H1 (cell line): ENCODE data around the gene COL8A1. TPM values are rescaled to one million over a fixed set of nuclear protein-coding genes. Genes with fewer than 3 reads are reported as not detected.

Experiments used
- CTCF ChIA-PET: fragments of 300-600 bp; sonication (Branson Sonifier 250); formaldehyde crosslinking; loops from one replicate; lab custom pipeline; 2021; ENCODE audit not compliant: partially characterized antibody; lab: Charles Lee
- POLR2A ChIA-PET: fragments of 300-600 bp; sonication (Branson Sonifier 250); formaldehyde crosslinking; loops from one replicate; lab custom pipeline; 2021; ENCODE audit warnings: inconsistent platforms; ENCODE audit not compliant: partially characterized antibody; lab: Charles Lee
- DNase-seq, 2 experiments: peaks; one replicate each; pipeline versions ENCODE4 v3.0.0 to v3.0.0-alpha.2; 2010 to 2022; ENCODE audit warnings: low spot score in 2 of 2, low read depth in 1 of 2, mixed read lengths in 1 of 2
- FAIRE-seq: peaks from 2 replicates; lab custom pipeline; 2011; peaks lifted over from hg19 to GRCh38; lab: Jason Lieb, UNC
- H2AFZ ChIP-seq: 2 replicates; pipeline ENCODE4 v1.8.1; 2012; ENCODE audit warnings: low read length, inconsistent platforms
- H2AK5ac ChIP-seq: 2 replicates; pipeline ENCODE4 v1.6.1; 2013; ENCODE audit warnings: low read depth, low read length
- H2BK120ac ChIP-seq: replicated peaks from 2 replicates; pipeline ENCODE3; 2013; ENCODE audit warnings: low read depth, low read length, inconsistent platforms
- H2BK12ac ChIP-seq: 2 replicates; pipeline ENCODE4 v1.6.1; 2013; ENCODE audit warnings: low read depth, low read length
- H2BK15ac ChIP-seq: 2 replicates; pipeline ENCODE4 v1.6.1; 2013; ENCODE audit warnings: low read length
- H2BK20ac ChIP-seq: 2 replicates; pipeline ENCODE4 v1.6.1; 2013; ENCODE audit warnings: low read length
- H2BK5ac ChIP-seq: 2 replicates; pipeline ENCODE4 v1.6.1; 2013; ENCODE audit warnings: low read depth, low read length
- H3K14ac ChIP-seq: 2 replicates; pipeline ENCODE4 v1.6.1; 2013; ENCODE audit warnings: inconsistent platforms; ENCODE audit not compliant: insufficient read length
- H3K18ac ChIP-seq: 2 replicates; pipeline ENCODE4 v1.6.1; 2013; ENCODE audit warnings: low read length; ENCODE audit errors: extremely low read depth
- H3K23ac ChIP-seq: 2 replicates; pipeline ENCODE4 v1.6.1; 2013; ENCODE audit warnings: inconsistent platforms; ENCODE audit not compliant: insufficient read length
- H3K23me2 ChIP-seq: 2 replicates; pipeline ENCODE4 v1.6.1; 2013; ENCODE audit warnings: low read depth, low read length
- H3K27ac ChIP-seq: 2 replicates; pipeline ENCODE4 v1.6.1; 2011; ENCODE audit warnings: low read depth, low read length, inconsistent platforms
- H3K27me3 ChIP-seq, 4 experiments: replicated peaks in 1 of 4; 1 replicate in 1 of 4; 2 replicates in 3 of 4; pipeline versions ENCODE4 v1.6.1 to v1.8.1; 2011 to 2013; ENCODE audit warnings: low read length in 3 of 4, mild to moderate bottlenecking in 3 of 4, inconsistent platforms in 2 of 4, mixed read lengths in 2 of 4, moderate library complexity in 1 of 4; ENCODE audit not compliant: control insufficient read depth in 3 of 4, insufficient read depth in 3 of 4; ENCODE audit errors: extremely low read depth in 1 of 4
- H3K36me3 ChIP-seq, 4 experiments: 2 replicates each; pipeline versions ENCODE4 v1.6.1 to v1.8.1; 2011 to 2013; ENCODE audit warnings: mild to moderate bottlenecking in 4 of 4, low read length in 3 of 4, moderate library complexity in 2 of 4, control low read depth in 1 of 4, inconsistent platforms in 1 of 4; ENCODE audit not compliant: insufficient read depth in 4 of 4, control insufficient read depth in 2 of 4
- H3K4ac ChIP-seq: replicated peaks from 2 replicates; pipeline ENCODE3; 2013; ENCODE audit warnings: low read length, low read depth, mixed read lengths, inconsistent platforms; ENCODE audit not compliant: insufficient read length
- H3K4me1 ChIP-seq, 4 experiments: replicated peaks in 1 of 4; 1 replicate in 1 of 4; 2 replicates in 3 of 4; pipeline versions ENCODE4 v1.6.1 to v1.8.1; 2011 to 2013; ENCODE audit warnings: low read length in 3 of 4, inconsistent platforms in 2 of 4, mixed read lengths in 1 of 4; ENCODE audit not compliant: insufficient read depth in 4 of 4, control insufficient read depth in 3 of 4
- H3K4me2 ChIP-seq, 2 experiments: 2 replicates each; pipeline versions ENCODE4 v1.6.1 to v1.8.1; 2011 to 2013; ENCODE audit warnings: low read depth in 2 of 2, low read length in 2 of 2, control low read depth in 1 of 2, inconsistent platforms in 1 of 2, mild to moderate bottlenecking in 1 of 2; ENCODE audit not compliant: insufficient read depth in 1 of 2
- H3K4me3 ChIP-seq, 4 experiments: fragments of 200-600, 300-600 bp in 1 of 4; sonication (generic), shearing (Covaris generic), sonication (Bioruptor Twin) in 1 of 4; 2 replicates each; pipeline versions ENCODE4 v1.5.1 to v1.8.1; 2011 to 2016; ENCODE audit warnings: low read length in 4 of 4, low read depth in 3 of 4, control low read depth in 2 of 4, inconsistent platforms in 2 of 4, mild to moderate bottlenecking in 2 of 4, mixed read lengths in 1 of 4, moderate library complexity in 1 of 4; ENCODE audit not compliant: insufficient read depth in 2 of 4; ENCODE audit errors: extremely low read depth in 1 of 4
- H3K56ac ChIP-seq: replicated peaks from 2 replicates; pipeline ENCODE3; 2013; ENCODE audit warnings: low read depth, mild to moderate bottlenecking, mixed read lengths, low read length, inconsistent platforms; ENCODE audit not compliant: insufficient read length
- H3K79me1 ChIP-seq: 2 replicates; pipeline ENCODE4 v1.6.1; 2013; ENCODE audit warnings: low read depth, low read length, control low read depth
- H3K79me2 ChIP-seq, 2 experiments: 2 replicates each; pipeline versions ENCODE4 v1.6.1 to v1.8.1; 2012 to 2013; ENCODE audit warnings: low read length in 2 of 2, mild to moderate bottlenecking in 2 of 2, inconsistent platforms in 1 of 2; ENCODE audit not compliant: insufficient read depth in 2 of 2, control insufficient read depth in 1 of 2
- H3K9ac ChIP-seq, 4 experiments: replicated peaks in 1 of 4; 1 replicate in 1 of 4; 2 replicates in 3 of 4; pipeline versions ENCODE4 v1.6.1 to v1.8.1; 2011 to 2013; ENCODE audit warnings: low read depth in 3 of 4, low read length in 3 of 4, control low read depth in 2 of 4, mild to moderate bottlenecking in 2 of 4, moderate library complexity in 2 of 4, inconsistent platforms in 1 of 4; ENCODE audit errors: extremely low read depth in 1 of 4
- H3K9me3 ChIP-seq, 2 experiments: 2 replicates each; pipeline versions ENCODE4 v1.6.1 to v1.8.1; 2012 to 2013; ENCODE audit warnings: mild to moderate bottlenecking in 2 of 2, moderate library complexity in 2 of 2, control low read depth in 1 of 2, inconsistent platforms in 1 of 2, low read depth in 1 of 2, low read length in 1 of 2, mixed read lengths in 1 of 2; ENCODE audit not compliant: insufficient read depth in 2 of 2
- H4K20me1 ChIP-seq, 2 experiments: replicated peaks in 1 of 2; 2 replicates each; pipeline versions ENCODE3 to v1.8.1; 2011 to 2013; ENCODE audit warnings: inconsistent platforms in 2 of 2, low read length in 2 of 2, mild to moderate bottlenecking in 1 of 2; ENCODE audit not compliant: insufficient read depth in 2 of 2, control insufficient read depth in 1 of 2
- H4K5ac ChIP-seq: 2 replicates; pipeline ENCODE4 v1.6.1; 2013; ENCODE audit warnings: low read length, low read depth, mixed read lengths, inconsistent platforms; ENCODE audit not compliant: insufficient read length
- H4K8ac ChIP-seq: 2 replicates; pipeline ENCODE4 v1.8.0; 2013; ENCODE audit warnings: mild to moderate bottlenecking, moderate library complexity, low read length, inconsistent platforms; ENCODE audit not compliant: insufficient read depth; ENCODE audit errors: extremely low read depth
- H4K91ac ChIP-seq: replicated peaks from 2 replicates; pipeline ENCODE3; 2013; ENCODE audit warnings: low read length, mixed read lengths, inconsistent platforms; ENCODE audit not compliant: insufficient read length
- BCL11A ChIP-seq, 2 experiments: IDR thresholded peaks; one replicate each; pipeline ENCODE4 v1.6.1; 2011; ENCODE audit warnings: low read depth in 2 of 2, low read length in 2 of 2, mild to moderate bottlenecking in 2 of 2
- CHD1 ChIP-seq: IDR thresholded peaks from 2 replicates; pipeline ENCODE4 v1.6.1; 2012; ENCODE audit warnings: low read depth, low read length, improper control_type of control experiment
- FOSL1 ChIP-seq: IDR thresholded peaks from 2 replicates; pipeline ENCODE4 v1.6.1; 2011; ENCODE audit warnings: mild to moderate bottlenecking, low read depth, low read length, moderate library complexity; ENCODE audit not compliant: insufficient read depth
- RBBP5 ChIP-seq: IDR thresholded peaks from 2 replicates; pipeline ENCODE4 v1.7.1; 2012; ENCODE audit warnings: low read depth, mild to moderate bottlenecking, inconsistent platforms, low read length, moderate library complexity, borderline replicate concordance
- SP4 ChIP-seq: IDR thresholded peaks from 2 replicates; pipeline ENCODE4 v1.6.1; 2012; ENCODE audit warnings: low read length, inconsistent platforms
- WGBS, 2 experiments: shearing (Covaris generic) in 1 of 2; methylation state at CpG; one replicate each; pipeline versions ENCODE4 v1.1.6 to v1.1.7; 2013 to 2015; ENCODE audit warnings: low lambda C conversion rate in 2 of 2, mixed read lengths in 2 of 2, inconsistent platforms in 1 of 2, low coverage in 1 of 2, missing lambda C conversion rate in 1 of 2; ENCODE audit not compliant: insufficient replicate concordance in 2 of 2, insufficient coverage in 1 of 2, insufficient read length in 1 of 2; ENCODE audit errors: extremely low coverage in 1 of 2, missing lambda C conversion rate in 1 of 2; 5-methylcytosine and 5-hydroxymethylcytosine counted together
- polyA plus RNA-seq, 7 experiments: library from polyadenylated mRNA; depleted of rRNA in 3 of 7; stranded (reverse) in 5 of 7; unstranded in 2 of 7; fragments of >200 nt in 5 of 7; fragments of 200-250 nt in 2 of 7; gene quantifications; 1 replicate in 5 of 7; 2 replicates in 1 of 7; 4 replicates in 1 of 7; pipeline versions ENCODE4 v1.2.1 to v1.2.3, GENCODE V29; 2011 to 2013; ENCODE audit warnings: missing spikeins in 2 of 7, mixed read lengths in 2 of 7
- total RNA-seq: library from RNA; stranded (reverse); fragmentation: NEBNext Ultra II Directional; extraction: Animal tissue kit (Norgen Biotek cat#: 25700); gene quantifications from 2 replicates; pipeline ENCODE4 v1.2.1, GENCODE V29; 2021
- TF ChIP-seq, protein P1 (sequence below), 3 experiments: IDR thresholded peaks; 1 replicate in 2 of 3; 2 replicates in 1 of 3; pipeline versions ENCODE4 v1.5.1 to v1.6.1; 2011; ENCODE audit warnings: low read length in 3 of 3, mild to moderate bottlenecking in 3 of 3, inconsistent platforms in 2 of 3, low read depth in 1 of 3, moderate library complexity in 1 of 3; ENCODE audit not compliant: insufficient read depth in 1 of 3; ENCODE audit errors: control extremely low read depth in 1 of 3
- TF ChIP-seq, protein P2 (sequence below): IDR thresholded peaks from 2 replicates; pipeline ENCODE4 v1.6.1; 2011; ENCODE audit warnings: low read depth, mild to moderate bottlenecking, low read length; ENCODE audit not compliant: insufficient read depth

The COL8A1 gene
- total and polyA plus RNA-seq, 2 of the 8 experiments (the other 6 are each of a cell fraction or from before 2014, with no cell fraction given), result 0.21 to 1.2 TPM

DNA sequence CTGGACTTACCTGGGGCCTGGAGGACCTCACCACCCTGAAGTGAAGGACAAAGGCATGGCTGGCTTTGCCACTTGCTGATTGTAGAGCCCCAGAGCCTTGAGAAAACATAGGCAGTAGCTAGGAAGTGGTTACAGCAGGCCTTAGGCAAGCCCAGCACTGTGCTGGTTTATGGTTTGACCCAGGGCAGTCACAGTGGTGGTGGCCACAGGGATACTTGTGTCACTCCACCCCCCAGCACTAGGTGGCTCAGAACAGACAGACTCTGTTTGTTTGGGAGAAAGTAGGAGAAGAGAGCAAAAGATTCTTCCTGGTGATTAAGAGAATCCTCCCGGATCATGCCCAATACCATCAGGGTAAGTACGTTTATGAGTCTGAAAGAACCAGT is 13.2 kb upstream of the COL8A1 start:
- H3K23ac ChIP-seq, result no peak overlapping the region
- no peak overlapping the region for H2BK20ac ChIP-seq
- ChIA-PET CTCF (interaction anchor here (0.6 to 1.8 kb wide), 5 partner anchors 13 to 126 kb away, joined by 4 to 5 read pairs (median 4); no protein-coding TSS in a partner anchor), POLR2A (no interaction called here)
- 81% methylated on average over 2 of the region's 2 CpGs; no CpG with 5 or more reads in 1 of the 2 experiments for WGBS, 2 experiments
- no peak for FAIRE-seq
- H3K36me3 ChIP-seq, result no peaks in the 10 kb centered on the region
- H4K91ac ChIP-seq, result no peak overlapping the region
- H4K20me1 ChIP-seq, result no peaks in the 10 kb centered on the region
- H3K4me1 ChIP-seq, result no peaks in the 10 kb centered on the region
- H4K8ac ChIP-seq, result no peak overlapping the region
- no peak overlapping the region for H2BK12ac ChIP-seq
- no peak overlapping the region for H3K4me3 ChIP-seq
- no peak overlapping the region for H3K4me2 ChIP-seq
- TF ChIP-seq SP4 (no peak), FOSL1 (no peak), CHD1 (no peak), RBBP5 (no peak), BCL11A (IDR thresholded peaks at IDR 0.05; ENCODE audit: low read depth in 2 of 2, low read length in 2 of 2) (no peak)
- TF ChIP-seq, protein P1, sequence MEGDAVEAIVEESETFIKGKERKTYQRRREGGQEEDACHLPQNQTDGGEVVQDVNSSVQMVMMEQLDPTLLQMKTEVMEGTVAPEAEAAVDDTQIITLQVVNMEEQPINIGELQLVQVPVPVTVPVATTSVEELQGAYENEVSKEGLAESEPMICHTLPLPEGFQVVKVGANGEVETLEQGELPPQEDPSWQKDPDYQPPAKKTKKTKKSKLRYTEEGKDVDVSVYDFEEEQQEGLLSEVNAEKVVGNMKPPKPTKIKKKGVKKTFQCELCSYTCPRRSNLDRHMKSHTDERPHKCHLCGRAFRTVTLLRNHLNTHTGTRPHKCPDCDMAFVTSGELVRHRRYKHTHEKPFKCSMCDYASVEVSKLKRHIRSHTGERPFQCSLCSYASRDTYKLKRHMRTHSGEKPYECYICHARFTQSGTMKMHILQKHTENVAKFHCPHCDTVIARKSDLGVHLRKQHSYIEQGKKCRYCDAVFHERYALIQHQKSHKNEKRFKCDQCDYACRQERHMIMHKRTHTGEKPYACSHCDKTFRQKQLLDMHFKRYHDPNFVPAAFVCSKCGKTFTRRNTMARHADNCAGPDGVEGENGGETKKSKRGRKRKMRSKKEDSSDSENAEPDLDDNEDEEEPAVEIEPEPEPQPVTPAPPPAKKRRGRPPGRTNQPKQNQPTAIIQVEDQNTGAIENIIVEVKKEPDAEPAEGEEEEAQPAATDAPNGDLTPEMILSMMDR (IDR thresholded peaks at IDR 0.05; ENCODE audit: control extremely low read depth in 1 of 3, insufficient read depth in 1 of 3, low read depth in 1 of 3, low read length in 3 of 3), result peak in 1 of 3 experiments; percentile 14; a peak in 1 of 4 replicates
- TF ChIP-seq, protein P2, sequence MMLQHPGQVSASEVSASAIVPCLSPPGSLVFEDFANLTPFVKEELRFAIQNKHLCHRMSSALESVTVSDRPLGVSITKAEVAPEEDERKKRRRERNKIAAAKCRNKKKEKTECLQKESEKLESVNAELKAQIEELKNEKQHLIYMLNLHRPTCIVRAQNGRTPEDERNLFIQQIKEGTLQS, result no peak
- no peaks in the 10 kb centered on the region for H3K27me3 ChIP-seq
- H2AFZ ChIP-seq, result no peak overlapping the region; the same call in 1 of the 2 replicates
- no peak overlapping the region for H2BK15ac ChIP-seq
- H3K79me2 ChIP-seq, result no peaks in the 10 kb centered on the region
- no peak overlapping the region for H3K56ac ChIP-seq
- no peak overlapping the region for H3K27ac ChIP-seq
- H2BK120ac ChIP-seq, result no peak overlapping the region
- H3K79me1 ChIP-seq, result no peaks in the 10 kb centered on the region
- no peaks in the 10 kb centered on the region for H3K9me3 ChIP-seq
- H3K18ac ChIP-seq, result no peak overlapping the region
- no peak for DNase-seq
- H2BK5ac ChIP-seq, result no peak overlapping the region
- H4K5ac ChIP-seq, result no peak overlapping the region
- no peak overlapping the region for H3K9ac ChIP-seq
- H3K23me2 ChIP-seq, result no peaks in the 10 kb centered on the region
- H2AK5ac ChIP-seq, result no peak overlapping the region
- no peak overlapping the region for H3K4ac ChIP-seq
- H3K14ac ChIP-seq, result no peak overlapping the region
